ENCODE results near the gene GRIN2C.

The GRIN2C gene

DNA sequence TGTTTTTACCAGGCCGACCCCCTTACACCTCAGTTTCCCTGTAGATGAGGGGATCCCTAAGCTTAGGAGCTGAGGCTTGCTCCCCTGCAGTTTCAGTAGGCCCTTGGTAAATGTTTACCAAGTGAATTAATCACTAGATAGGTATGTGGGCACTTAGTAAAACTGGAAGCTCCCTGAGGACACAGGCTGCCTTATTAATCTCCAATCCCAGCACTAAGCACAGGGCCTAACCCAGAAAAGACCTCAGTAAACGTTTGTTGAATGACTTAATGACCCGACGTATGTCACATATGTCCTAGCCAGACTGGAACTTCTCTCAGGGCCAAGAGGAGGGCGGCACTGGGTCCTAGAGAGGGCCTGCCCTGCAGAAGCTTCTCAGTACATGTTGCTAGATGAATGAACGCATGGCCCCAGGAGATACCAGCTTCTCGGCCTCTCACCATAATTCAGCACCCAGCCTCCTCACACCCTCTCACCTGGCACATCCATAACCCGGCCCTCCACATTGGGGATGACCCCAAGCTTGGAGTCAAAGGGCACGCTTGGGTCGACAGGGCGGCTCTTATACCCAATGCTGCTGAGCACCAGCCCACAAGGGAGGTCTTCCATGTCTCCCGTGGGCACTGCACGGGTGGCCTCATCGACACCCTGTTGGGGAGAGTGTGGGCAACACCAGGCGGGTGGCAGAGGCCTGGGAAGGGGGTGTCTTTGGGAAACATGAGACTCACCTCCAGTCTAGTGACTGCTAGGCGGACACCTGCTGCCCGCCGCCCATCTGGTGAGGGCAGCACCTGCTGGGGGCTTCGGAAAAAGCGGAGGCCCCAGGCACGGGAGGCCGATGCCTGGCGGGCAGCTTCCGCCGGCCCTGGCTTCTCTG lies 4.0 kb upstream of the GRIN2C start:
- DNase-seq: no peak

DNA sequence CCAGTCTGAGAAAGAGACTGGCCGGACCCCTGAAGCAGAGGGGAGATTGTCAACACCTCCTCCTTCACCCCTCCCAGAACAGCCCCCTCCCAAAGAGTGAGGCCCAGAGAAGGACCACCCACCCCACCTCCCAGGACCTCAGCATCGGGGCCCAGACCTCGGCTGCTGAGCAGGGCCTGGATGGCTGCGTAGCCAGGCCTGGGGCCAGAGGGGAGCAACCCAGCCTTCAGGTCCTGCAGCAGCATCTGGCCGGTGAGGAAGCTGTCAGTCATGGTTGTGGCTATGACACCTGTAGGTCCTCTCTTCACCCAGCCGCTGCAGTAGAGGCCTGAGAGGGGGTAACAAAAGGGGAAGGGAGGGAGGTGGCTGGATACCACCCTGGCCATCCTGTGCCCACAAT lies 3.2 kb upstream of the GRIN2C start:
- no peak for DNase-seq

DNA sequence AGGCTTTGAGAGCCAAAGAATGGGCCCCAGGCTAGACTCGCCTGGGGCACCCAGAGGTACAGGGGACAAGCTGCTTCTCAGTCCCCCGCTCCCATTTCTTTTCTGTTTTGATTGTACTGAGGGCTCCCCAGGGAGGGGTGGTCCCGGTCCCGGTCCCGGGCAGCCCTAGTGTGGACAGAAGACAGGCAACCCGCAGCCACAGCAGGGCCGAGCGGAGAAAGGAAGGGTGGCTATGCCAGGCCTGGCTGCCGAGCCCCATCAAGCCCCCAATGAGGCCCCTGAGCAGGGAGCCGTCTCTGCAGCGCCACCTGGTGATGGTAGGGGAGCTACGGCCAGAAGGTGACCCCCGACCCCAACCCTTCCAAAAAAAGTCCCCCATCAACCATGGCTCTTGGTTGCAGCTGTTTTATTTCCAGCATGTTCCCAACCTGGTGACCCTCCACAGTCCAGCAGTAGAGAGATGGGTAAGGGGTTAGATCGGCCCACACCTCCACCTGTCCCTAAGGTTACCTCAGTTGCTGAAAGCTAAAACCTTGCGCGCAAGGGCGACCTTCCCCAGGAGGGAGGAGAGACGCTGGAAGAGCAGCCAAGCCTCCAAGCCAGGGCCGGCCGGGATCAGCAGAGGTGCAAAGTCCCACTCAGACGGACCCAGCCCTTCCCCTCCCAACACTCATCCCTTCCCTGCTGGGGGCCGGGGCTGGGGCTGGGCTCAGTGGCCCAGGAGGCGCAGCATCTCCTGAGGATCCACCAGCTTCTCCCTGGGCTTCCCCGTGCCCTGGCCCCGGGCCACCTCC lies 2.6 kb upstream of the GRIN2C start:
- DNase-seq: peak; percentile 61

DNA sequence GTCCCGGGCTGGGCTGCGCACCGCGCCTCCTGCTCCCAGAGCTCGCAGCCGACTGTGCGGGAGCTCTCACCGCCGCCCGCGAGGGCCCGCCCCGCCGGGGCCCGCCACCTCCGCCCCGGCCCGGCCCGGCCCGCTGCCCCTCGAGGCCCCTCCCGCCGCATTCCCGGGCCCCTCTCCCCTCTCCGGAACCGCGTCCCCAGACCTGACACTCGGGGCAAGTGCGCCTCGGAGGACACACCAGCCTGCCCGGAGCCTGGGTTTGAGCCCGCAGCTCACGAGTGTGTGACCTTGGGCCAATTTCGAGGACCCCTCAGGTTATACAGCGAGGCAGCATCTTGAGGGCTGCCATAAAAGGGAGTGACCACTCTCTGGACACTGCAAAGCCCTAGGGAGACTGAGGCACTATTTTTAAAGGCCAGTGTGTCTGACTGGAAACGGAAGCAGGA lies 2.0 kb upstream of the GRIN2C start:
- no peak for DNase-seq

DNA sequence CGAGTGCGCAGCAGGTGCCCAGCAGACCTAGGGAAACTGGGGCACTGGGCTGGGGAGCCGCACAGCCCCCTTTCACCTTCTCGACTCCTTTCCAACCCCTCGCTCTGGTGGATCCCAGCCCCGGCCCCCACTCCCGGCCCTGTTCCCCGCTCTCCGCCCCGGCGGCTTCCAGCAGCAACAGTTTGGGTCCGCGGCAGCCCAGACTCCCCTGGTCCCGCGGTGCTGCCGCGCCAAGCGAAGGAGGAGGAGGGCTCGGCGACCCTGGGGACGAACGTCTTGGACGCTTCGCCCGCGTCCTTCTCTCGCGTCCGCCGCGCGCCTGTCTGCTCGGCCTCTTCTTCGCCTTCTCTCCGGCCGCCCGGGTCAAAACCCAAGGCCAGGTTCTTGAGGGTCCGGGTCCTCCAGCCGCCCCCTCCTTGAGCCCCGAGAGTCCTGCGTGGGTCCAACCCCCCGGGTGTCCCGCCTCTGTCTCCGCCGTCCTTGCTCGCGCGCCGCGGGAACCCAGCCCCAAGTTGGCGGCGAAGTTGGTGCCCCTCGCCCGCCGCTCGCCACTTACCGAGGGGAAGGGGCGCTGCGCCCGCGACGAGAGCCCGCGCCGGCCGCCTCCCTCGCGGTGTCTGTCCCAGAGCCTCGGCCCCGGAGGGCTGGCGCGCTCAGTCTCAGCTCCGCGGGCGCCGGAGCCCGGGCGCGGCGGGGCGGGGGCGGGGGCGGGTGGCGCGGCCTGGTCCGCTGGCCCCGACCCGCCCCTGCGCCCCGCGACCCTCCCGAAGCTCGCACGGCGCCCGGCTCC lies 1.4 kb upstream of the GRIN2C start:
- DNase-seq: no peak

DNA sequence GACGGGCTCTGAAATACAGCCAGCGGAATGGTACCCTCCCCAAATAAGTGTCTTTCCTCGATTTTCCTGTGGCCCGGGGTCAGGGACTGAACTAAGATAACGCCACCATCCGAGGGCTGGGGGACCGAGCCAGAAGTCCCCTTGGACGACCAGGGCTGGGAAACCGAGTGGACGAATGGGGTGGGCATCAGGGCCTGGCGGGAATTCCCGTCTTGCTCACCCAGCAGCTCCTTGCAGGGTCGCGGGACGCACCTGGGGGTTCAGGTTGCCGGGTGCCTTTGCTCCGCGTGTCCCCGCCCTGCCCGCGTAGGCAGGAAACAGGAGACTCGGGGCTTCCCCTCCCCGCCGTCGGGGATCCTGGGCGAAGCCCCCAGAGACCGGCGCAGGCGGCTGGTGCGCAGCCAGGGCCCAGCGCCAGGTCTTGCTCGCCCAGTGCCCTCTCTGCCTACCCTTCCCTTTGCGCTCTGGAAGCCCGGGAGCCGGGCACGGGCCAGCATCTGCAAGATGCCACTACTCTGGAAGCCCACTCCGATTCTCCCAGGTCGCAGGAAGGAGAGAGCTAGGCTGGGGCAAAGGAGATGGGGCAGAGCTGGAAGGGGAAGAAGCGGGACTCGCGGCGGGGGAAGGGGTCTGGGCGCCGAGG lies 665 bp upstream of the GRIN2C start:
- no peak for DNase-seq

DNA sequence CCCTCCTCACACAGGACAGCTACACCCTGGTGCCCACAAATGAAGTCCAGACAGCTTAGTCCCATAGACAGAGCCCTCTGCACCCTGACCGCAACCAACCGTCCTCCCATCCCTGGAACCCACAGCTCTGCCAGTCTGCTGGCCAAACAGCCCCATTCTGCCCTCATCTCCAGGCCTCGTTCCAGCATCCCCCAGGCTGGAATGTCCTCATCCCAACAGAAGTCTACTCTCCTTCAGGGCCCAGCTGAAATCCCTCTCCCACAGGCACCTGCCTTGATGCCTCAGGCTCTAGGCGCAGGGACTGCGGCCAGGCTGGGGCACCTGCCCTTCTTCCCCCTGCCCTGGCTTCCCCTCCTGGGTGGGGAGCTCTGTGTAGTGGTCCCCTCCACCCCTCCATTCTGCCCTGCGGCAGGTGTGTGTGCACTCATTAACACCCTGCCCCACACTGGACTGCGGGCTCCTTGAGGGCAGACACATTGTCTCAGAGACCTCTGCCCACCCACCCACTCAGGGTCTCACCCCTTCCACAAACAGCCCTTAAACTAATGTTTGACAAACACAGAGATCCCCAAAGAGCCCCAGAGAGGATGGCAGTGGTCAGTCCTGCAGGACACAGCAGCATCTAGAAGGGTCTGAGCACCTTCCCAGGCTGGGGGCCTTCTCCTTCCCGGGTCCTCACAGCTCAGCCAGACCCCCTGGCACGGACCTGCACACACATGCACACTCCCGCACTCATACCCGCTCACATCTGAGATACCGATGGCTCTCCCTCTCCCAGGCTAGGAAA lies 820 bp downstream of the GRIN2C start:
- no peak for DNase-seq

DNA sequence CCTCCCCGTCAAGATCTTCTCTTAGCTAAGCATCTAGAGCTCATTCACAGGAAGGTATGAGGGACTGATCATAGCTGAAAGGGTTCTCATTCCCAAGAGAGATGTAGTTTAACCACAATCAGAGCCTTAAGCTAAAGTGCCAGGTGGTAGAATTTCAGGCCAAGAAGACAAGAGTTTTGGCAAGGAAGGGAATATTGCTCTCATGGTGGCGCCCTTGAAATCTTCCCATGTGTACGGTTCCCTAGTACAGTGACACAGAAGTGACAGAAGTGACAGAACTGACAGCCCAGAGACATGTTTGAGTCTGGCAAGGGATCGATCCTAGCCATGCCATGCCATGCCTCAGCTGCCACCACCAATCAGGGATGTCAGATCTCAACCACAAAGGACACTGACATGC lies 2.5 kb downstream of the GRIN2C start:
- no peak for DNase-seq

DNA sequence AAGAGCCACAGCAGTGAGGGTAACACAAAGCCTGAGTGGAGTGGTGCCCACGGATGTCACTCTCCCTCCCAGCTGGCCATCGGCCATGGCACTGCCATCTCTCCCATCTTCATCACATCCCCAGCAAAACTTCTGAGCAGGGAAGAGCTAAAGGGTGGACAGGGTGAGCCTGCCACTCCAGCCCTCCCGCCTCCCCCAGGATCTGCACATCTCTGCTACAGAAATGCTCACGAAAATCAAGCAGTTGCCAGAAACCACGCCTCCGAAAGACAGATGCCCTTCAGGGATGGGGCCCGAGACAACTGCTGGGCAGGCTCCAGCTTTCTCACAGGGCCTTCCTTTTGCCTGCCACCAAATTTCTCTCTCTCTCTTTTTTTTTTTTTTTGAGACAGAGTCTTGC lies 3.6 kb downstream of the GRIN2C start:
- DNase-seq: no peak

DNA sequence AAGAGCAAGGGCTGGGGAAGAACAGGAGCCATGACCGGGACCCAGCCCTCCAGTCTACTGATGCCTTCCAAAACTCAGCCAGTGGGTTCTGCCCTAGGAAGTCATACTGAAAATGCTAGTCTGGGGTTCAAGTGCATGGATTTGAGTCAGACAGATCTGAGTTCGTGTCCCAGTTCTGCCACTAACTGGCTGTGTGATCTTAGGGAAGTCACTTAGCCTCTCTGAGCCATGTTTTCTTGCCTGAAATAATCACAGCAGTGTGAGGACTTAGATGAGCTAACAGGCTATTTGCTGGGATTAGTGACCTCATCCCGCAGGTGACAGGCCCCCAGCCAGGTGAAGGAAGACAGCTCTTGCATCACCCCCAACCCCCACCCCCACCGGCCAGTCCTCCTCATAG lies 4.4 kb downstream of the GRIN2C start:
- no peak for DNase-seq

DNA sequence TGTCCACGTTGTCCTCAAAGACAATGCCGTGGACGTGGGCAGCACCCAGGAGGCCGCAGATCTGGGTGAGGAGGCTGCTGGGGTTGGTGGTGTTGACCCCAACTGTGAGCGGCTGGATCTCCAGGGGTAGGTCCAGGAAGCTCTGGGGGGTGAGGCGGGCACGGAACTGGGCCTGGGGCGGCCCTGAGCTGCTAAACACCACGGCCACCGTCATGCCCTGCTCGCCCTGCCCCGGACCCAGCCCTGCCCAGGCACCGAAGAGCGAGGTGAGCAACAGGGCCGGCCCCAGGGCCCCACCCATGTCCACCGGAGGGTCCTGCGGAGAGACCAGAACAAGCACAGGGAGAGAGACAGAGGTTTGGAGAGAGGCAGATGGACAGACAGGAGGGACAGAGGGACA lies 4.9 kb downstream of the GRIN2C start:
- no peak for DNase-seq

DNA sequence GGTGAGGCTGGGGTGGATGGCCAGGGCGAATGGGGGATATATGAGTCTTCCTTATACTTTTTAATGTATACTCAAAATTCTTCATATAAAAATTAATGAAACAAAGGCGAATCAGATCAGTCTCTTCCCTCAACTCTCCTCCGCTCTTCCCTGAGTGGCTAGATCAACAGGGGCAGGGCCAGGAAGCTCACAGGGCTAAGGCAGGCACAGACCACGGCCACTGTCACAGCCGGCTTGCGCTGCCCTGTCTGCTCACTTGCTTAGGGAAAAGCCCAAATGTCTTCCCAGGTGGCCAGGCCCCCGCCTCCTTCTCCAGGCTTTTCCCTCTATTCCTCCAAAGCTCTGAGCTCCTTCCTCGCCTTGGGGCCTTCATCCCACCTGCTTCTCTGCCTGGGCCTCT lies 6.0 kb downstream of the GRIN2C start:
- DNase-seq: no peak

DNA sequence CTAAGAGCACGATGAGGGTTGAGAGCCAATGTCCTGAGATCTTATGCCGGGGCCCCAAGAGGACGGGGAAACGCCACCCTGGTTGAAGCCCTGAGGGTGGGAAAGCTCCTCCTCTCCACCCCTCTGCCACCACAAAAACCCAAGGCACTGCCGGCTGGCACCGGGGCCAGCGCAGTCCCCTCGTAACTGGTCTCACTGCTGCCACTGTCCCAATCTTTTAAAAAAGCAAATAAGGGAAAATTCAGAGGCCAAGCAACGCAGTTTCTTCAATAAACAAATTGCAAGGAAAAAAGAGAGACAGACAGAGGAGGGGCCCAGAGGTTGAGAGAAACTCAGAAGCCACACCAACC lies 6.7 kb downstream of the GRIN2C start:
- no peak for DNase-seq

DNA sequence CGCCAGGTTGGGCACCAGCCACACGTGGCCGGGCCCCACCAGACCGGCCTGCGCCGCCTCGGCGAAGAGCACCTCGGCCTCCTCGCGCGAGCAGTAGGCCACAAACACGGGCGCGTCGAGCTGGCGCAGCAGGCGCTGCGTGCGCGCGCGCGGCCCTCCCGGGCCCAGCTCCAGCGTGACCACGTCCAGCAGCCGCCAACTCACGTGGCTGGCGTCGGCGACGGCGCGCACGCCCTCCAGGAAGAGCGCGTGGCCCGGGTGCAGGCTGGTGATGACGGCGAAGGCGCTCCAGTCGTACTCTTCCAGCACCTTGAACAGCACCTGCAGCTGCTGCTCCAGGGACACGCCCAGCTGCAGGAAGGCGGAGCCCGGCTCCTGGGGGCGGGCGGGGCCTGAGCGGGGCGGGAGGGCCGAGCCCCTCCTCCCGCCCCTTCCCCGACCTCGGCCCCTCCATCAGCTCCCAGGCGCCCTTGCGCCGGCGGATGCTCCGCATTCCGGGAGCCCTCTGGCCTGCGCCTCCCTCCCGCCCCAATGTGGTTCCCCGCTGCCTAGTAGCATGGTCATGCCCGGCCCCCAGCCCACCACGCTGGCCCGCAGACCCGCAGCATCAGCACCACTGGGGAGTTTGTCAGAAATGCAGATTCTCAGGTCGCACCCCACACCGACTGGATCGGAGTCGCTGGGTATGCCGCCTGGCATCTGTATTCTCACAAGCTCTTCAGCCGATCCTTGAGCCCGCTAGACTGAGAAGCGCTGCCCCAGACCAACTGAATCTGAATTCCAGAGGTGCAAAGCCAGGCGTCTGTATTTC lies 7.2 kb downstream of the GRIN2C start:
- peak; percentile 24 for DNase-seq

DNA sequence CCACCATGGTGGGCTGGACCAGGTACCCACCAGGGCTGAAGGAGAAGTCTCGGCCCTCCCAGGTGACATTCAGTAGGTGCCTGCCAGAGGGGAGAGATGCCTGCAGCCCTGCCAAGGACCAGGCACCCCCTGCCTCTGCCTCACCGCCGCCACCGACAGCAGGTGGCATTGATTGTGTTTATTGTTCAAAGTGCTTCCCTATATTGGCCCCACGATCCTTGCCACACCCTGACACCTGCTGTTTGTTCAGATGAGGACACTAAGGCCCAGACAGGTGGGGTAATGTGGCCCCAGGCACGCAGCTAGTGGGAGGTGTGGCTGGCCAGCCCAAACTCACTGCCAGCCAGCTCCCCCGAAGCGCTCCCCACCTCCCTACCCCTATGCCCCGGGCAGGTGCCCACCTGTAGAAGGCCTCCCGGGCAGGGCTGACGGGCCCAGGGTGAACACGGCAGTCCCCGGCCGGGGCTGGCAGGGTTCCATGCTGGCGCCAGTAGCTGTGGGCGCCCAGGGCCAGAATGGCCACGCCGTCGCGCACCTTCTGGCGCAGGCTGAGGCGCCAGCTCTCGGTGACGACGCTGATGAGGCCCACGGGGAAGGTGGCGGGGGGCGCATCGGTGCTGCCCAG lies 8.0 kb downstream of the GRIN2C start:
- no peak for DNase-seq

DNA sequence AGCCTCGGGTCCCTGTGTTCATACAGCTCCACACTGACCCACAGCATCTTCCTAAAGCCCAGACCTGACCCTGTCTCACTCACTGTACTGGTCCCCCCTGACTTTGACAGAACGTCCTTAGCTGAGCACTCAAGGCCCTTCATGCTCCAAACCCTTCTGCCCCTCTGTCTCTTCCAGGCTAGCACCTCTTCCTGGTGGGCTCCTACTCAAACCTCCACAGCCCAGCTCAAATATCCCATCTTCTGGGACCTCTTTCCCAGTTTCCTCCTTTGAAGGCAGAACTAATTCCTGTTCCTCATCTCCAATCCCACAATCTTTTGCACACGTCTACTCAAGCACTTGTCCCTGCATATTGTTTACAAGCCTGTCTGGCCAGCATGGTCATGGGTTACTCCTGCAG lies 8.8 kb downstream of the GRIN2C start:
- DNase-seq: no peak

DNA sequence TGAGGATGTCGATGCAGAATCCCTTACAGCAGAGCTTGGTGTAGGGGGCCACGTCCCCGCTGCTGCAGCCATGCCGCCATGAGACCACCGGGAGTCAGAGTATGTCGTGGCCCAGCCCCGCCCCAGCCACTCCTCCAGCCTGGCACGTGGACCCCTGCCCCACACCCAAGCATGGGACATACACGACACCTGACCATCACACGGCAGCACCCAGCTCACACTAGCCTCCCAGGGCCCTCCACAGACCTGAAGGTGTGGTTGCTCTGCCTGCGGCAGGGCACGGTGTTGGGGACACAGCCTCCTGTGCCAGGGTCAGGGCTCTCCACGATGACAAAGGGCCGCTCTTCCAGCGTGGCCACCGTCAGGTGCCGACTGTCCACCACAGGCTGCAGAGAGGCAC lies 9.4 kb downstream of the GRIN2C start:
- DNase-seq: no peak

DNA sequence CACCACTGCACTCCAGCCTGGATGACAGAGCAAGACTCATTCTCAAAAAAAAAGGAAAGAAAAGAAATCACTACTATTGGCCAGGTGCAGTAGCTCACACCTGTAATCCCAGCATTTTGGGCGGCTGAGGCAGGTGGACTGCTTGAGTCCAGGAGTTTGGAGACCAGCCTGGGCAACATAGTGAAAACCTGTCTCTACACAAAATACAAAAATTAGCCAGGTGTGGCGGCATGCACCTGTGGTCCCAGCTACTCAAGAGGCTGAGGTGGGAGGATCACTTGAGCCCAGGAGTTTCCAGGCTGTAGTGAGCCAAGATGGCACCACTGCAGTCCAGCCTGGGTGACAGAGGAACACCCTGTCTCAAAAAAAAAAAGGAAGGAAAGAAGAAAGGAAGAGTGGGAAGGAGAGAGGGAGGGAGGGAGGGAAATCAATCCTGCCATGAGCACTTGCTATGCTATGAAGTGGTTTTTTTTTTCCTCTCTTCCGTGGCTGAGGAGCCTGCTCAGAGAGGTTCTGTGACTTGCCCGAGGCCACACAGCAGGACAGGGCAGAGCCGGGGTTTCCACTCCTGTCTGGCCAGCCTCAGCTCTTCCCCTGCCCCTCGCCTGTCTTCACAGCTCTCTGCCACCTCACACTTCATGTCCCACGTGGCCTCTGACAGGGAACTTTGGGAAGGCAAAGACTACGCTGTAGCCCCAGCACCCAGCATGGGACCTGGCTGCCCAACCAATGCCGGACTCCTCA lies 10.9 kb downstream of the GRIN2C start:
- DNase-seq: no peak

DNA sequence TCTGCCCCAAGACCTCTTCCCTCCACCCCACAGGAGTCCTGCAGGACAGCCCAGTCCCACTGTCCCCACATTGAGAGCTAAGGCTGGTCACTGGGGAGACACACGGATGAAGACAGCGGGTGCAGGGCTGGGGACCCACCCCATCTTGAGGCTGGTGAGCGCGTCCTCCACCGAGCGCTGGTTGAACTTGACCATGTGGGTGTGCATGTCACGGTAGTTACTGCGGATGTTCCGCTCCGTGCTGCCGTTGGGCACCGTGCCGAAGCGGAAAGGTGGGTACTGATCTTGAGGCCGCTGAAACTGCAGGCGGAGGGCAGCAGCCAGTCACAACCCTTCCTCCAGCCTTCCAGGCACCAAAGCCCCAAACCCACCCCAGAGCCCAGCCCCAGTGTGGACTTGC lies 13.1 kb downstream of the GRIN2C start:
- DNase-seq: no peak

DNA sequence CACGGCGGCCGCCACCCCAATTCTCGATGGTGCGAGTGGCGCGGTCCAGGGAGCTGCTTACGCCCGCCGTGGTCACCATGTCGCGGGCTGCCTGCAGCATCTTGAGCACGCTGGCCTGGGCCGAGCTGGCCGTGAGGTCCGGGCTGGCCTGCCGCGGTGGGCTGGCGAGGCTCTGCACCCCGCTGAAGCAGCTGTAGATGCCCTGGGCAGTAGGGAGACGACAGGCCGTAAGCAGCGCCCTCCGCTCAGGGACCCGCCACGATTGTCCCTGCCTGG lies 16.4 kb downstream of the GRIN2C start:
- no peak for DNase-seq
